ENCODE data around the gene CCDC33.

- TF ChIP-seq EZH2 (IDR thresholded peaks at IDR 0.05; ENCODE audit: borderline replicate concordance, low read depth, low read length, severe bottlenecking) (no peak), CTCF (IDR thresholded peaks at IDR 0.05; ENCODE audit: borderline replicate concordance, extremely low read depth, low read length, poor library complexity, severe bottlenecking) (no peak)
Observed at GRCh38 chr15:74339371-74339770, 103.2 kb downstream of the CCDC33 start.

Data from DND-41 (cell line).